Activated T-cell treated with anti-CD3 and anti-CD28 coated beads for 24 hours (primary cell): ENCODE data around the gene RAB11FIP2.

Experiments
- DNase-seq: peaks from one replicate; pipeline ENCODE4 v3.0.0-alpha.2; 2020; ENCODE audit warnings: low read depth

Gene RAB11FIP2

GRCh38 chr10:117980755-117981702 is 65.7 kb downstream of the RAB11FIP2 start:
- no peak for DNase-seq

- DNase-seq, result no peak
These were observed 66.5 kb downstream of the RAB11FIP2 start for GRCh38 chr10:117980216-117980615.

DNA sequence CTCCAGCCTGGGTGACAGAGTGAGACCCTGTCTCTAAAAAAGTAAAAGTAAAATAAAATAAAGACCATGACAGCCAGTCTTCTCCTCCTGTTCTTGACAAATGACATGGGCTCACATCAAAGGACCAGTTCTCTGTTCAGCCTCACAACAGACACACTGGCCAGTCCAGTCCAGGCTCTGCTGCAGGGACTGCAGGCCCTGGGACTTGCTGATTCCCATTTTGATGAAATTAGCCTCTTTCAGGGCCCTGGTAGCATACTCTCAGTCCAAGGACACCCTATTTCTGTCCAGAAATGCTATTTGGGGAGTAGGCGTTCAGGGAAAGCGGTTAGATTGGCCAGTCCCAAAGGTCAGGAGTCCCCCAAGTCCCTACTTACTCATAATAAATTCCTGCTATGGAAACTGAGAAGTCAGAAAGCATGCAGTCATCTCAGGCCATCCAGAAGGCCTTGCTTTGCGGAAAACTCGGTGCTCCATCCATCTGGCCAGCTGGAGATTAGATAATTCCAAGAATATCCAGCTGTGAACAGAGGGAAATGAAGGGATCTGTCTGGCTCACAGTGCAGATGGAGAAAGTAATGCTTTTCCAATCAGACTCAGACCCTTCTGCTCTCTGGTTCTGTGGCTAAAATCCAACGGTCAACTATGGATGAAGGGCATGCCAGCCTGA is 74.4 kb downstream of the RAB11FIP2 start:
- no peak for DNase-seq

DNA sequence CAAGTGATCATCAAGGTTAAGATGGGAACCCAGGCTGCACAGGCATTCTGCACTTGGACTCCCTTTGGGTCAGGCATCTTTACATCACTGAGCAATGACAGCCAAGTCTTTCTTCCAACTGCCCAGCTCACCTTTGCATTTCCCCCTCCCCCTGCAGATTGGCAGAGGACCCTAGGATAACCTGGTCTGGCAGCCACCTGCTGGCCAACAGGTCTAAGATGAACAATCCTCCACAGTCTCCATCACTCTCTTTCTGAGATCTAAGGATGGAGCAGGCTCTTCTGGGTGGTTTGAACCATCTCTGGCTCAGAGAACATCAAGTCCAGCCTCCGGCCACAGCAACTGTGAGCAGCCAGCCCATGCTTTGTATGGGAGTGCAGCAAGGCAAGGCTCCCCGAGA is 75.8 kb downstream of the RAB11FIP2 start:
- DNase-seq, result no peak

DNA sequence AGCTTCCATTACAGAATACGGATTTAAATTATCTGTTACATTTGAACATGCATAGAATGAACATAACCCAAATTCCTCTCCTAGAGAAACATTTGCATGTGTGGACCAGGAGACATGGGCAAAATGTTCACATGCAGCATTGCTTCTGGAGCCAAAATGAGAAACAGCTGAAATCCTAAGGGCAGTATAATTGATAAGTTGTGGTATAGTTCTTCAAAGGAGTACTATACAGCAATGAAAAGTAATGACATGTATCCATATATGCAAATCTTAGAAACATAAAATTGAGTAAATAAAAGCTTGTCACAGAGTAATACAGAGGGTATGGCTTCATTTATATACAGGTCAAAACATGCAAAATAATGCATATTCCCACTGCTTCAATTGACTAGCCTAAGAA is 77.1 kb downstream of the RAB11FIP2 start:
- no peak for DNase-seq

DNA sequence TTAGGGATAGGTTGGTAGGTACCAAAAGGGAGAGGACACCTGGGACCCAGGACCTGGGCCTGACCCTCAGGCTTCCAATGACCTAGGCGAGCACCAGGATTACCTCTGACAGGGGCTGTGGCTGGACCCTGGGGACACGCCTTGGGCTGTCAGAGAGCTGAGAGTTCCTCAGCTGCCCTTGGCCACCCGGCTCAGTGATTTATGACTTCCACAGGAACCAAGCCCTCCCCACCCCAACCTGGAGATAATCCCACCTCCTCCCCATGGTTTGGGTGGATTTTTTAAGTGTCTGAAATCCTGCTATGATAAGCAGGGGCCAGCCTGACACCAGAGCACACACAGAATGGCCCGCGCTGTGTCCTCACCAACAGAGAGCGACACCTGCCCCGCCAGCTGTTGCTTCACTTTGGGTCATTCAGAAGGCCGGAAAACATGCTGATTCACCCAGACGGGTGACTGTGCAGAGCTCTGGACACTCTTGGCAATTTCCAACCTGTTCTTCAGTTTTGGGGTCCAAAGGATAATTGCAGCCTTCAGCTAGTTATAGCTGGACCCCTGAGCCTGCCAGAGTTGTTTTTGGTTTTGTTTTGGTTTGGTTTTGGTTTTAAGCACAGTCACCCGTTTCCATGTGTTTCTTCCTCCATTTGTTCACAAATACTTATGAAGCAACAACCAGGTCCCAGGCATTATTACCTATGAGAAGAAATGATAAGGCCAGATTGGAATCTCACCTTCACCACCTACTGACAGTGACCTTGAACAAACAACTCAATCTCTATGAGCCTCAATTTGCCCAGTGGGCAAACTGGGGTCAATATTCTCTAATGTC is 78.2 kb downstream of the RAB11FIP2 start:
- no peak for DNase-seq

DNA sequence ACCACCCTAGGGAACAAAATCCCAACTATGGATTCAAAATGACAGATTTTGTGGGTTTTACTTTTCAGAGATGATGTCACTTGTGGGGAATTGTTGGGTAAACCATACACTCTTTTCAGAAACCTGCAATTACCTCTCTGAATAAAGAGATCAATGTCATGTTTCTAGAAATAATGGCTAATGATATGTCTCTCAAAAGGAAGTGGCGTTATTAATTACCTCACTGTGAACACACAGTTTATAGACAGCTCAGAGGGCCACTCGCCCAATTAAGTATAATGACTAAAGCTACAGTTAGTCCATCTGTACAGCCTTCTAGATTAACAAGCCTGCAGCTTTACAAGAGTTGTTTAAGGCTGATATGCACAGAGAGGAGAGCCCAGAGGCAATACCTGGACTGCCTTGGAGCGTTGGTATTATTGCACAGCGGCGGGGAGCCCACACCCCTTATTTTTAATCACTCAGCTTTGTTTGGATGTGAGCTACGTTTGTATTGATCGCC is 79.5 kb downstream of the RAB11FIP2 start:
- DNase-seq, result no peak

- DNase-seq, result no peak
These were observed 80.8 kb downstream of the RAB11FIP2 start for GRCh38 chr10:117965984-117966383.

DNA sequence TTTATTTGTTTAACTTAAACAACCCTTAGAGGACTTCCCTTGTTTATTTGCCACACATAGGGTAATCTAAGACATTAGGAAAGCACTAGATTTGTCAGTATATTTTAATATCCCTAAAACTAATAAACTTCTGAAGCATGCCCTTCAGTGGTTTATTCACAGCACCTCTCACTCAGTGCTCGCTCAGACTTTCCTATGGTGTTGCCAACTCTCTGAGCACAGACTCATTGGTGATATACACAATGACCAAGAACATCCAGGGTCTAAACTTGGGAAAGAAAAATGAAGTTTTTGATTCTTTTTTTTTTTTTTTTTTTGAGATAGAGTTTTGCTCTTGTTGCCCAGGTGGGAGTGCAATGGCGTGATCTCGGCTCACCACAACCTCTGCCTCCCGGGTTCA is 82.2 kb downstream of the RAB11FIP2 start:
- no peak for DNase-seq

GRCh38 chr10:117960345-117960935 is 86.3 kb downstream of the RAB11FIP2 start:
- no peak for DNase-seq

DNA sequence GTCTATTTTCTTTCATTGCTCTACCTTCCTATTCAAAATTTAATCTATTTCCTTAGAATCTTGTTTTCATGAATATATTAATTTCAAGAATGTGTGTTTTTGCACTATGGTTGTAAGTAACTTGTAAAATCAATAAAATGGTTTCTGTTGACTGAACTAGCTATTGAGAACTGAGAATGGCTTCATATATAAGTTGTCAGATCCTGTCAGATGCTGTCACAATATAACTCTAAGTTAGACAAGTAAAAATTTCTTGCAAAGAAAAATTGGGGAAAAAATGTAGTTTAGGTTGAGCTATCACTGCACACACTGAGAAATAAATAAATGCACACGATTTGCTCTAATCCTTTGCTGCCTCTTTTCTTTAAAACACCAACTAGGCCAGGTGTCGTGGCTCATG is 89.8 kb downstream of the RAB11FIP2 start:
- no peak for DNase-seq

GRCh38 chr10:117955176-117955575 is 91.6 kb downstream of the RAB11FIP2 start:
- no peak for DNase-seq
